HG03095 (cell line): ENCODE data around the gene HSD17B12.

ENCODE experiments used
- ATAC-seq: cut with Tn5 transposase; IDR thresholded peaks from one replicate; pipeline ENCODE4 v1.9.1; 2021; ENCODE audit warnings: moderate library complexity; ENCODE audit not compliant: unreplicated experiment

The HSD17B12 gene

GRCh38 chr11:43856993-43857392, 176.5 kb downstream of the HSD17B12 start:
- ATAC-seq: no peak

DNA sequence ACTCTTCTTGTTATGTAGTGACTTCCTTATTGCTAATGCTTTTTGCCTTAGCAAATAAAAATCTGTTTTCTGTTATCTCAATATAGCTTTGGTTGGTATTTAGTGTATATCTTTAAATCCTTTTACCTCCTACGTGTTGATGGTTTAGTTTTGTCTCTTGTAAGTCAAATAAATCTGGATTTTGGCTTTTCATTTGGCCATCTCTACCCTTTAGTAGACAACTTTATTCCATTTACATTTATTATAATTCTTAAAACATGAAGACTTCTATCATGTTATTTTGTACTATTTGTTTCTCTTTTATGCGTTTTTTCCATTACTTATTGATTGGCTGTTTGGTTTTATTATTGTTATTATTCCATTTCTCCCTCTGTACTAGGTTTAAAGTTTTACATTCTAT, 180.6 kb downstream of the HSD17B12 start:
- ATAC-seq: no peak

GRCh38 chr11:43866520-43866919, 186.0 kb downstream of the HSD17B12 start:
- no peak for ATAC-seq

- no peak for ATAC-seq
Measured at GRCh38 chr11:43866969-43867368, 186.4 kb downstream of the HSD17B12 start.

DNA sequence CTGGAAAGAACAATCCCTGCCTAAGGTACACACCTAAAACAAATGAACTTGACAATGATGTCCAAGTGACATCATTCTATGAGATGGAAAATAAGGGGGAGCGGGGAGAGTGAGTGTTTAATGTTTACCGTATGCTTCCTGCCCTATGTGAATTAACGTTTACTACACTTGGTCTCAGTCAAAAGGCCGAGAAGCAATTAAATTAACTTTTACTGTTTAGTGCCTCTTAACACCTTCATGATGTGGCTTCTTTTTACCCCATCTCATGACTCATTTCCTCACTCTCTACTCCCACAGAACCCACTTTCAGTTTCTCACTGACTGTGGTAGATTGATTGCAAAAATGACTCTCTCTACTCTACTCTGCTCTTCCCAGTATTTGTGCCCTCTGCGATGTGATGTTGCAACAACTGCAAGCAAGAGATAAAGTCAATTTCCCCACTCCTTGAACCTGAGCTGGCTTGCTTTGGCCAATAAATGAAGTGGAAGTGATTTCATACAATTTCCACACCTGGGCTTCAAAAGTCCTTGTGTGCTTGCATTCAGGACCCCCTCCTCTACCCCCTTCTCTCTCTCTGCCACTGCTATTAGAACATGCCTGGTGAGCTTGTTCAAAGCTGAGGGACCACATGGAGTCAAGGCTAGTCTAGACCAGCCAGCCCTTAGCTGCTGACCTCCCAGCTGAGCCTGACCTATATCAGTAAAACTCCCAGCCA, 188.5 kb downstream of the HSD17B12 start:
- ATAC-seq: peak; percentile 100

DNA sequence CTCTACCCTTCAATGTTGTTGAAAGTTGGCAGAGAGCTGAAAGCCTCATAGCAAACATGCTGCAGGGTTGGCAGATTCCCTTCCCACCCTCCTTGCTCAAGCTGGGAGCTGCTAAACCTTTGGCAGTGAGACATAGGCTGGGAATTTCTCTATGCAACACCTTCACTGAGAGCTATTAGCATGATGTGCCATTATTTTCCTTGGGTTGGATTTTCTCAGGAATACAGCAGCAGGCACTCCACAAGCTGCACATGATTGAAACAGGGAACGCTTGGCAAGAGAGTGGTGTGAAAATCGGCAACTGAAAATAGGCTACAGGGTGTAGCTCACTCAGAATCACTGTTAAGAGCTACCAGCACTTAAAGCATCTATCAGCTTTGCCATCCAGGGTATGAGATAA, 190.5 kb downstream of the HSD17B12 start:
- ATAC-seq: no peak

DNA sequence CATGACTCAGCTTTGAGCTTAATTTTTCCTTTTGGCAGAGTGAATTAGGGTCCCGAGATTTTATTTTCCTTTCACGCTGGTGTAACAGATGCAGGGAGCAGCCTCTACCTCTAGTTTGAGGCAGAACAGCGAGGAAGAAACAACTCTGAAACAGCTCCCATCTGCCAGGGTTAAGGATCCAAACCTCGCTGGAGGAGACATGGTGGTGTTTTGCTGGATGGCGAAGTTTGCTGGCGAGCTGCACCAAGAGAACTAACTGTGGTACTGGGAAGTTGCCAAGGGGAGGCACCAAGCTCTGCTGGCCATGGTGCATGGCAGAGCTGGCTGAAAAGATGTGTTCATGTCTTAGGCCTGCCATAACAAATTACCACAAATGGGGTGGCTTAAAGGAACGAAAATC, 192.5 kb downstream of the HSD17B12 start:
- ATAC-seq: no peak

- no peak for ATAC-seq
Measured at GRCh38 chr11:43874078-43874477, 193.5 kb downstream of the HSD17B12 start.

GRCh38 chr11:43874738-43875137, 194.2 kb downstream of the HSD17B12 start:
- no peak for ATAC-seq

DNA sequence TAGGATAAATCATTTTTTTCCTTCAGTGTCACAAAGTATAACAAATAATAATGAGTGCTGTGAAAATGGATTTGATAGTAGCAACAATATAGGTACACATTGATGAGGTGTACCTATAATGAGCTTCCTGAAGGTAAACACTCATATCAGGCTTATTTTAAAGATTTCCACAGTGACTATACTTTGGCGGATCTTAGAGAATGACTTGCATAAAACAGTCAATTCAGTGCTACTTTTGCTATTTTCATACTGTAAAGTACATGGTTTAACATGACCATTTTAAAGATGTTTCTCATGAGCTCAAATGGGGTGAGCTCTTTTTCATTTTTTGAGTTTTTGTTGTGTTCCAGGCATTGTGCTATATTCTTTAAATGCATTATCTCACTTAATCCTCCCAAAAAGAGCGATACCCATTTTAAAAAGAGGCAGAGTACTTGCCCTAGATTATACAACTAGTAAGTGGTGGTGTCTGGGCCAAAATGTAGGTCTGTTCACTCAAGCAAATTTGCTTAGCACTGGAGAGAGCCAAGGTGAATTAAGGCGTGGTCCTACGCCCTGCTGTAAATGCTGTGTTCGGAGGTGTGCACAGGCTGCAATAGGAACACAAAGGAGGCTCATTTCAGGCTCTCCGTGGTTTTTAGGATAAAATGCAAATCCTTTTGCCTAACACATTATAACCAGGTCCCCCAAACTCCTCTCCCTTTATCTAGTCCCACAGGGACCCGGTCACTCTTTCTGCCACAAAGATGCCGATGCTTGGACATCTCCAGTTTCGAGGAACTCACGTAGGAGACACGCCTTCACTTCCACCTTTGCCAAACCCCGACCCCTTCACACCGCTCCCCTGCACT, 199.5 kb downstream of the HSD17B12 start:
- ATAC-seq: peak; percentile 21

DNA sequence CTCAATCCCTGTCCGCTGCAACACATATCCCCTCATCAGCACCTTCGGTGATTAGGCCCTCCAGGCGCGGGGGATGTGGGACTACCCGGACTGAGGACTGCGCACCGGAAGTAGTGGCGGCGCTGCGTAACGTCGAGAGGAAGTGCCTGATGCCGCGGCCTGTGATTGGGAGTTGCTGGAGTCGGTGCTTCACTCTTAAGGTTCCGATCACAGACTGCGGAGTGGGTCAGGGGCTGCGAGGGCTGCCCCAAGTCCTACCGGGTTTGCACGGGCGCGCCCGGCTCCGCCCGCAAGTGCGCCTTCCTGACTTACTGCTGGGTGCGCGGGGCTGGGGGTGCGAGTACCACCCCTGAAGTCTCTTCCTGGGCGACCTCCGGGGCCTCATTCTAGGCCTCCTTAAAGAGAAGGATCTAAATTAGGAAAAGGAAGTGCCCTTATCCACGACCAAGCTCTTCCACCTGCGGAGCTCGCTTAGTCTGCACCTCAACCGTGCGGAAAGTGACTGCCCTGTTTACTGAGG, 200.2 kb downstream of the HSD17B12 start, which contains the start of gene ALKBH3:
Gene ALKBH3, plus strand, starts transcription at position 192 of the 520 bp plus-strand sequence. CDS start 1,822 bp downstream, outside the sequence.
- ATAC-seq: peak; percentile 98

DNA sequence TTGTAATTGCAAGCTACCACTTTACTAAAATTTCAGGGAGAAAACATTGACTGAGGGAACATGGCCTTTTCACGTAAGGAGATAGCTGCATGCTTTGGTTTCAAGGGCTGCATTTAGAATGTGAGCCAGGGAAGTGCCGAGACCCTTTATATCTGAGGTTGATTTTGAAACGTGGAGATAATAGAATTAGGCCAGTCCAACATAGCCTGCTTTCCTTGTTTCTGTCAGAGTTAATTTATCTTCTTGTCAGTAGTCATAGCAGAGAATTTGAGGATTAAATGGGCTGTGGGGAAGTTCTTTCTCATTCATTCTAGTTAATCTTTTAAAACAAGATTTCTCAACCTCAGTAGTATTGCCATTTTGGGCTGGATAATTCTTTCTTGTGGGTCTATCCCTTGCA, 212.3 kb downstream of the HSD17B12 start:
- no peak for ATAC-seq

- ATAC-seq: no peak
Measured at GRCh38 chr11:43894546-43894945, 214.0 kb downstream of the HSD17B12 start.

DNA sequence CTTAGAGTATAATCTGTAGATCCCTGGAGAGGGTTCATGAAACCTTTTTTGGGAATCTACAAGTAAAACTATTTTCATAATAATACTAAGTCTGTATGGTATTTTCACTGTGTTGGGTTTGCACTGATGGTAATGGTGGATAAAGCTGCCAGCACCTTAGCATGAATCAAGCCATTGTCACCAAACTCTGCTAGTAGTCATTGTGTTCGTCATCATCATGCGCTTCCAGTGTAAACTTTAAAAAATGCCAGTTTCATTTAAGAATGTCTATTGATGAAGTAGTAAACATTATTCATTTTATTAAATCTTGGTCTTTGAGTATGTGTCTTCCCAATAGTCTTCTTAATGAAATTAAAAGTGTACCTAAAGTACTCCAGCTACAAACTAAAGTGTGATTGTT, 215.1 kb downstream of the HSD17B12 start:
- no peak for ATAC-seq

DNA sequence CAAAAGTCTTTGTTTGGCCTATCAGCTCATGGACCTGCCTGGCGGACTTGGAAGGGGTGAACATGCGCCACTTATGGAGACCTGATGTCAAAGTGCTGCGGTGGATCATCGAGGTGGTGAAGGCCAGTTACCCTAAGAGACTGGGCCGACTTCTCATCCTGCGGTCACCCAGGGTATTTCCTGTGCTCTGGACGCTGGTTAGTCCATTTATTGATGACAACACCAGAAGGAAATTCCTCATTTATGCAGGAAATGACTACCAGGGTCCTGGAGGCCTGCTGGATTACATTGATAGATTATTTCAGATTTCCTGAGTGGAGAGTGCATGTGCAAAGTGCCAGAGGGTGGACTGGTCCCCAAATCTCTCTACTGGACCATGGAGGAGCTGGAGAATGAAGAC, 218.0 kb downstream of the HSD17B12 start:
- ATAC-seq: no peak

- ATAC-seq: no peak
Measured at GRCh38 chr11:43899094-43899493, 218.6 kb downstream of the HSD17B12 start.

- no peak for ATAC-seq
Measured at GRCh38 chr11:43901551-43901950, 221.0 kb downstream of the HSD17B12 start.

DNA sequence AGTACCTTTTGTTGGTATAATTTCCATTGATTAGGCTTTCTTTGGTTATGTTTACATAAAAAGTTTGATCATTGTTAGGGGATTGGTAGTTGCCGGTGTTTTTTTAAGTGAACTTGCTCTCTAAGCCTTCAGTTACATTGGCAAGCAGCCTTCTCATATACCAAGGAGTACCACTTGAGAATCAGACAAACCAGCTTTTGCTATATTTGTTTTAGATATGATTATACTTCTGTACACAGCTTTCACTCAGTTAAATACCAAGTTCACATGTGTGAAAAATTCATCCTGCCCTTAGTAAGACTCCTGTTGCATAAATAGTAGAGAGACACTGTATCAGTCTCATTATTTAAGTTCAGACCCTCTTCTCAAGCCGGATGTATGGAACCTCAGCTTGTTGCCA, 222.5 kb downstream of the HSD17B12 start:
- no peak for ATAC-seq

- no peak for ATAC-seq
Measured at GRCh38 chr11:43903969-43904368, 223.4 kb downstream of the HSD17B12 start.

DNA sequence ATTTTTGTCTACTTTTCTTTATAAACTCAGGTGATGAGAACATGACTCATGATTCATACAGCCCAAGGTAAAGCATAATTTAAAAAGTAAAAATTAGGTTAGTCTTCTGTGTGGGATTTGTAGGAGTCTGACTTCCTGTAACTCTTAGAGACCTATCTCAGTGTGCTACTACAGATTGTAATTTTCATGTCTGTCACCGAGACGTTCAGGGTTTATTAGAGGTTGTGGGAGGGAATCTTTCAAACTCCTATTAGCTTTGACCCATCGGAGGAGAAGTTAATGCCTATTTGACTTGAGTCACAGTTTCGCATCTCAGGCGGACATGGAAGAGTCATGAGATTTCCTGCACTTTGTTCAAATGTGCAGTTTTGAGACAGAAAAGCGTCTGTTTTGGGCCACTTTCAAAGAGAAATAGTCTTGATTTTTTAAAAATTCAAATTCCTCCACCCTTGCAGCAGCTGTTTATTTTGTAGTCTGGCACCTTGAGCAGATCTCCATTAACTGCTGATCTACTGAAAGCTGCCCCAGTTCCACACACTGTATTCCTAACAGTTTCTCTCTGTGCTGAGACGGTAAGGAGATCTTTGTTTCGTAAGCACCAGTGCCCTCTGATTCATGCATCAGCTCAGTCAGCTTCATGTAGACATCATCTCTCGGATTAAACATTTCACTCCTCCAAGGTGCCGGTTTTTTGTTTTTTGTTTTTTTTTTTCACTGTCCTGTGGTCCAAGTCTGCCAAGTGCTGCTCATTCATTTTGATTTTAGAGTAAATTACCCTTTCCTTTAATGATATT, 224.4 kb downstream of the HSD17B12 start:
- ATAC-seq: no peak

DNA sequence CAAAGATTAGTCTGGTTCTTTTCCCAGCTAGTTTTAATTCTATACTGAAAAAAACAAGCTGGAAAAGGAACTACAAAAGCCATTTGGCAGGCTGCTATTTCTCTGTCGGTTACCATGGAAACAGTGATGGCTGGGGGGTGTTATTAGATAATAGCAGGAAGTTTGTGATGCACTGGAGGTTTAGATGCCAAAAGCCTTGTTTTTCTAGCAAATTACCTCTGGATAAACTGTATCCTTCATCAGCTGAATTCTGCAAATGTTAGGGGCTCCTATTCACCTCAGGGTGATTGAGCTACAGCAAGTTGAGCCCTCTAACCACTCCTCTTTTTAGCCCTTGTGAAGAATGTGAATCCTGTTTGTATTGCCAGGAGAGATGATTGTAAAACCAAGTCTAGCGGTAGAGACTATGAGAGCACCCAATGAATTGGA, 225.3 kb downstream of the HSD17B12 start:
- ATAC-seq: no peak
